ENCODE results near the gene ADRA2C. TPM values are rescaled to one million over a fixed set of nuclear protein-coding genes. Genes with fewer than 3 reads are reported as not detected.

Gene ADRA2C
- total and polyA plus RNA-seq, 2 experiments from 2014 or later = 6.3 to 7.7 TPM

GRCh38 chr4:3760346-3760745, 5.8 kb upstream of the ADRA2C start:
- Histone ChIP-seq H3K4me3 (no peak overlapping the region), H3K27ac (no peak overlapping the region), H3K9me2 (replicated peaks; ENCODE audit: insufficient read depth) (no peaks in the 10 kb centered on the region), H4K20me1 (ENCODE audit: insufficient read depth, poor library complexity, severe bottlenecking) (no peaks in the 10 kb centered on the region), H3K27me3 (peaks cover 14% of the 10 kb centered on the region), H2AFZ (no peak overlapping the region), H3K9me3 (ENCODE audit: low read depth) (no peaks in the 10 kb centered on the region), H3K36me3 (replicated peaks; ENCODE audit: insufficient read depth, low read depth) (no peaks in the 10 kb centered on the region), H3K4me1 (ENCODE audit: insufficient read depth) (no peaks in the 10 kb centered on the region), H3K4me2 (no peak overlapping the region), H3K79me2 (no peaks in the 10 kb centered on the region)
- TF ChIP-seq EZH2 (IDR thresholded peaks at IDR 0.05; ENCODE audit: borderline replicate concordance) (no peak), CTCF (IDR thresholded peaks at IDR 0.05; ENCODE audit: poor library complexity) (no peak), EZH2phosphoT487 (IDR thresholded peaks at IDR 0.05; ENCODE audit: low read depth, severe bottlenecking, unreplicated experiment) (no peak)
- WGBS (ENCODE audit: low lambda C conversion rate, missing lambda C conversion rate) = 95% methylated on average over 10 of the region's 10 CpGs
- DNase-seq (ENCODE audit: low spot score) = no peak

GRCh38 chr4:3760841-3761240, 5.3 kb upstream of the ADRA2C start:
- Histone ChIP-seq H3K36me3 (replicated peaks; ENCODE audit: insufficient read depth, low read depth) (no peaks in the 10 kb centered on the region), H4K20me1 (ENCODE audit: insufficient read depth, poor library complexity, severe bottlenecking) (no peaks in the 10 kb centered on the region), H3K79me2 (no peaks in the 10 kb centered on the region), H3K27ac (no peak overlapping the region), H3K4me1 (ENCODE audit: insufficient read depth) (no peaks in the 10 kb centered on the region), H3K4me3 (no peak overlapping the region), H3K9me3 (ENCODE audit: low read depth) (no peaks in the 10 kb centered on the region), H3K9me2 (replicated peaks; ENCODE audit: insufficient read depth) (no peaks in the 10 kb centered on the region), H3K27me3 (peaks cover 14% of the 10 kb centered on the region), H2AFZ (no peak overlapping the region), H3K4me2 (no peak overlapping the region)
- no peak for DNase-seq (ENCODE audit: low spot score)
- WGBS (ENCODE audit: low lambda C conversion rate, missing lambda C conversion rate) = 70% methylated on average over 5 of the region's 5 CpGs
- no peak for TF ChIP-seq CTCF (IDR thresholded peaks at IDR 0.05; ENCODE audit: poor library complexity)
- TF ChIP-seq EZH2 (IDR thresholded peaks at IDR 0.05; ENCODE audit: borderline replicate concordance) = no peak
- no peak for TF ChIP-seq EZH2phosphoT487 (IDR thresholded peaks at IDR 0.05; ENCODE audit: low read depth, severe bottlenecking, unreplicated experiment)

- H3K27me3 ChIP-seq = peaks cover 20% of the 10 kb centered on the region
- no peaks in the 10 kb centered on the region for H3K36me3 ChIP-seq (replicated peaks; ENCODE audit: insufficient read depth, low read depth)
- H2AFZ ChIP-seq = no peak overlapping the region
- no peaks in the 10 kb centered on the region for H3K9me3 ChIP-seq (ENCODE audit: low read depth)
- peaks cover 2% of the 10 kb centered on the region for H4K20me1 ChIP-seq (ENCODE audit: insufficient read depth, poor library complexity, severe bottlenecking)
- 86% methylated on average over 8 of the region's 8 CpGs for WGBS (ENCODE audit: low lambda C conversion rate, missing lambda C conversion rate)
- no peak overlapping the region for H3K27ac ChIP-seq
- no peak for TF ChIP-seq CTCF (IDR thresholded peaks at IDR 0.05; ENCODE audit: poor library complexity)
- no peak for TF ChIP-seq EZH2 (IDR thresholded peaks at IDR 0.05; ENCODE audit: borderline replicate concordance)
- TF ChIP-seq EZH2phosphoT487 (IDR thresholded peaks at IDR 0.05; ENCODE audit: low read depth, severe bottlenecking, unreplicated experiment) = no peak
- no peak for DNase-seq (ENCODE audit: low spot score)
- H3K9me2 ChIP-seq (replicated peaks; ENCODE audit: insufficient read depth) = no peaks in the 10 kb centered on the region
- H3K4me1 ChIP-seq (ENCODE audit: insufficient read depth) = no peaks in the 10 kb centered on the region
- H3K79me2 ChIP-seq = no peaks in the 10 kb centered on the region
- H3K4me3 ChIP-seq = no peak overlapping the region
- no peak overlapping the region for H3K4me2 ChIP-seq
Measured at GRCh38 chr4:3762264-3762663, 3.9 kb upstream of the ADRA2C start.

All from hepatocyte (in vitro differentiated cells).